Kidney epithelial cell (primary cell): ENCODE data around the gene ZNF469. TPM values are rescaled to one million over a fixed set of nuclear protein-coding genes. Genes with fewer than 3 reads are reported as not detected.

Experiments
- DNase-seq: peaks from one replicate; pipeline ENCODE4 v3.0.0-alpha.2; 2010; ENCODE audit warnings: low read depth
- H3K27me3 ChIP-seq: 2 replicates; pipeline ENCODE4 v1.6.0; 2011; ENCODE audit warnings: low read length; ENCODE audit not compliant: control insufficient read depth, insufficient read depth
- H3K36me3 ChIP-seq: 2 replicates; pipeline ENCODE4 v1.5.1; 2011; ENCODE audit warnings: low read length; ENCODE audit not compliant: control insufficient read depth, insufficient read depth
- H3K4me3 ChIP-seq: 2 replicates; pipeline ENCODE4 v1.5.1; 2011; ENCODE audit warnings: low read depth, mild to moderate bottlenecking, control low read depth, low read length
- CTCF ChIP-seq: IDR thresholded peaks from 2 replicates; pipeline ENCODE4 v1.5.1; 2011; ENCODE audit warnings: mild to moderate bottlenecking, moderate library complexity, low read length, control low read depth, inconsistent platforms; ENCODE audit not compliant: insufficient read depth, poor library complexity, severe bottlenecking
- total RNA-seq: library from RNA; depleted of rRNA; stranded (reverse); fragments of >200 nt; gene quantifications from 2 replicates; pipeline ENCODE4 v1.2.3, GENCODE V29; 2015

Gene ZNF469
- total RNA-seq, 1 donor from 2014 or later, result 8.3 TPM

GRCh38 chr16:88421871-88422433 lies 39.2 kb downstream of the ZNF469 start:
- no peak for DNase-seq
- peaks cover 6% of the 10 kb centered on the region for H3K27me3 ChIP-seq

DNA sequence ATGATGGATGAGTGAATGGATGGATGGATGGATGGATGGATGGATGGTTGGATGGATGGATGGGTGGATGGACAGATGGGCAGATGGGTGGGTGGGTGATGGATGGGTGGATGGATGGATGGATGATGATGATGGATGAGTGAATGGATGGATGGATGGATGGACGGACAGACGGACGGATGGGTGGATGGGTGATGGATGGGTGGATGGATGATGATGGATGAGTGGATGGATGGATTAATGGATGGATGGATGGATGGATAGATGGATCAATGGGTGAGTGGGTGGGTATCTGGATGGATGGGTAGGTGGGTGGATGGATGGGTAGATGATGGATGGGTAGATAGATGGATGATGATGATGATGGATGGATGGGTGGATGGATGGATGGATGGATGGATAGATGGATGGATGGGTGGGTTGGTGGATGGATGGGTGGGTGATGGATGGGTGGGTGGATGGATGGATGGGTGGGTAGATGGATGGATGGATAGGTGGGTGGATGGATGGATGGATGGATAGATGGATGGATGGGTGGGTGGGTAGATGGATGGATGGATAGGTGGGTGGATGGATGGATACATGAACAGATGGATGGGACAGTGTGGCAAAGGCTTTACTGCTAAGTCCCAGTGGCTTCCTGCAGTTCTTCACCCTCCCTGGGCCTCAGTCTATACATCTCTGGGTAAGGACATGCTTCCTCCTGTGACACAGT lies 40.1 kb downstream of the ZNF469 start:
- Histone ChIP-seq H3K4me3 (no peak overlapping the region), H3K27me3 (peaks cover 6% of the 10 kb centered on the region), H3K36me3 (no peaks in the 10 kb centered on the region)
- DNase-seq, result no peak
- no peak for TF ChIP-seq CTCF

More at GRCh38 chr16:88421871-88422433, 39.2 kb downstream of the ZNF469 start:
- TF ChIP-seq CTCF, result no peak
- H3K36me3 ChIP-seq, result no peaks in the 10 kb centered on the region
- no peak overlapping the region for H3K4me3 ChIP-seq

DNA sequence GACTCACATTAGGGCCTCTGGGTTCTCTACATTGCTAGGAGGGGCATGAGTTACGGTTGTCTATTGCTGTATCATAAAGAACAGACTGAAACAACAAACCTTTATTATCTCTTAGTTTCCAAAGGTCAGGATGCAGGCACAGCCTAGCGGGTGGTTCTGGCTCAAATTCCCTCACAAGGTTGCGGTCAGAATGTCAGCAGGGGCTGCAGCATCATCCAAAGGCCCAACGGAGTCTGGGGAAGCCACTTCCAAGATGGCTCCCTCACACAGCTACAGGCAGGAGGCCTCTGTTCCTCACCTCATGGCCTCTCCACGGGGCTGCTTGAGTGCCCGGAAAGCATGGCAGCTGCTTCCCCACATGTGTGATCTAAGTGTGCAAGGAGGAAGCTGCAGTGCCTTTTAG lies 40.7 kb downstream of the ZNF469 start:
- no peaks in the 10 kb centered on the region for H3K36me3 ChIP-seq
- peaks cover 3% of the 10 kb centered on the region for H3K27me3 ChIP-seq
- DNase-seq, result no peak
- no peak for TF ChIP-seq CTCF
- H3K4me3 ChIP-seq, result no peak overlapping the region

DNA sequence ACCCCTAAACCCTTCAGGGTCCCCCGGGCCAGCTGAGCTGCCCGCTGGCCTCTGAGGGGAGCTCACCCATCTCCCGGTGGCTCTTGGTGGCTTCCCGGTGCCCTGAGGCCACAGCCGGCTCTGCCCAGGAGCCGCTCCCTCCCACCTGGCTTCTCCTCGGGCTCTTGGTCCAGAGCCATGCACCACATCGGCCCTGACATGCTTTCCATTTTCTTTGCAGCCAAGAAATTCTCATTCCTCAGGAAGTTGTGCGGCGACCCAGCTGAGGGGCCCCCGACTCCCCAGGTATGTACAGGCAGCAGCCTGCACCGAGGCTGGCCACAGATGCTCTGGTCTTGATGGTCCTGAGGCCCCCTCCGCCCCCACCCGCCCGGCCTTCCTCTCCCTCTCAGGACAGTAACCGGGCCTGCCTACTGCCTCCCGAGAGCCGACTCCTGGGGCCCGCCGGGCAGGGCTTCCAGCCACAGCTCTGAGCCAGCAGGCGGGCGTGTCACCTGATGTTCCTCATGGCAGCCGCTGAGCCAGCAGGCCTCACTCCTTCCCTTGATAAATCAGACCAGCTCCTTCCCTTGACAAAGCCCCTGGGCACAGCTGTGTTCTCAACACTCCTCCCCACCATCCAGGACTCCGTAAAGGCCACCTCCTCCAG lies 42.0 kb downstream of the ZNF469 start:
- no peak for TF ChIP-seq CTCF
- H3K36me3 ChIP-seq, result no peaks in the 10 kb centered on the region
- no peaks in the 10 kb centered on the region for H3K27me3 ChIP-seq
- no peak overlapping the region for H3K4me3 ChIP-seq
- no peak for DNase-seq

- DNase-seq, result no peak
- H3K27me3 ChIP-seq, result no peaks in the 10 kb centered on the region
- H3K36me3 ChIP-seq, result no peaks in the 10 kb centered on the region
- H3K4me3 ChIP-seq, result no peak overlapping the region
- TF ChIP-seq CTCF, result no peak
These were observed 43.3 kb downstream of the ZNF469 start for GRCh38 chr16:88426018-88426417.
